GM20000 (cell line): Measurements from ENCODE around the gene EEF2KMT.
A peak's percentile ranks its signal among the peaks of the same experiment; 100 is the strongest.
"Not testable (repeated sequence)": the region's sequence is repeated elsewhere in the genome, so short reads cannot be mapped to it uniquely, and the experiment has no call there.

Source experiments
- DNase-seq: peaks from one replicate; pipeline ENCODE4 v3.0.0; 2012; ENCODE audit warnings: low spot score
- CTCF ChIP-seq: IDR thresholded peaks from 2 replicates; pipeline ENCODE4 v1.5.1; 2012; ENCODE audit warnings: mild to moderate bottlenecking, control low read depth; ENCODE audit errors: extremely low read depth, missing control alignments

The EEF2KMT gene

GRCh38 chr16:5054876-5055865, 42.4 kb downstream of the EEF2KMT start:
- no peak for TF ChIP-seq CTCF
- no peak for DNase-seq

- no peak for DNase-seq
- TF ChIP-seq CTCF, result no peak
These were observed 50.7 kb downstream of the EEF2KMT start for GRCh38 chr16:5046914-5047313.

- TF ChIP-seq CTCF, result no peak
- DNase-seq, result no peak
These were observed 52.0 kb downstream of the EEF2KMT start for GRCh38 chr16:5045499-5046115.

DNA sequence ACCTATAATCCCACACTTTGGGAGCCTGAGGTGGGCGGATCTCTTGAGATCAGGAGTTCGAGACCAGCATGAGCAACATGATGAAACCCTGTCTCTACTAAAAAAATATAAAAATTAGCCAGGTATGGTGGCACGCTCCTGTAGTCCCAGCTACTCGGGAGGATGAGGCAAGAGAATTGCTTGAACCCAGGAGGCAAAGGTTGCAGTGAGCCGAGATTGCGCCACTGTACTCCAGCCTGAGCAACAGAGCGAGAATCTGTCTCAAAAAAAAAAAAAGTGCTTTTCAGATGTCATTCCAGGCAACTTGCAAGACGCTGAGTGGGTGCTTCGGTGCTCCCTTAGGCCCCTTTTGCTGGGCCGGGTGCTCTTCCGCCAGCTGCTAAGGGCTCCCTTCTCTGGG, 53.0 kb downstream of the EEF2KMT start:
- DNase-seq, result not testable (repeated sequence)

DNA sequence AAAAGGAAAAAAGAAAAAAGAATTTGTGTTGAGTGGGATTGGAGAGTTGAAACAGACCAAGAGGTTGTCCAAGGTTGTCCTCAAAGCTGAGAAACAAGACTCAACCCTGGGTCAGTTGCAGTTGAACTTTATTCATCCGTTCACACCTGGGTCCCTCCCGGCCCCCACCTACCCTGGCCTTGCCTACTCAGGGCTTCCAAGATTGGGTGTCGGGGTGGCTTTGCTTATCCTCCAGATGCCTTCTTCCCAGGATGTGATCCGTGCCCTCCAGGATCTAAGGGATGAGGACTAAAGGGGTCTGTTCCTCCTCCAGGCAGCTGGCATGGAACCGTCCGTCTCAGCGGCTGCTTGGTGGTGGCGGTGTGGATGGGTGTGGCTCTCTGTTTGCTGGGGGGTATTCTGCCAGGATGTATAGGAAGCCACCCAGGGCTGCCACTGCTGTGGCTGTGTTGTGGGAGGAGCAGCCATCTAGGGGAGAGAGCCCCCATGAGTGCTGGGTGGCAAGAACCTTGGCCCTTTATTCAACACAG, 53.5 kb downstream of the EEF2KMT start:
- DNase-seq, result no peak
- no peak for TF ChIP-seq CTCF

GRCh38 chr16:5042574-5043171, 54.9 kb downstream of the EEF2KMT start:
- no peak for TF ChIP-seq CTCF
- no peak for DNase-seq

DNA sequence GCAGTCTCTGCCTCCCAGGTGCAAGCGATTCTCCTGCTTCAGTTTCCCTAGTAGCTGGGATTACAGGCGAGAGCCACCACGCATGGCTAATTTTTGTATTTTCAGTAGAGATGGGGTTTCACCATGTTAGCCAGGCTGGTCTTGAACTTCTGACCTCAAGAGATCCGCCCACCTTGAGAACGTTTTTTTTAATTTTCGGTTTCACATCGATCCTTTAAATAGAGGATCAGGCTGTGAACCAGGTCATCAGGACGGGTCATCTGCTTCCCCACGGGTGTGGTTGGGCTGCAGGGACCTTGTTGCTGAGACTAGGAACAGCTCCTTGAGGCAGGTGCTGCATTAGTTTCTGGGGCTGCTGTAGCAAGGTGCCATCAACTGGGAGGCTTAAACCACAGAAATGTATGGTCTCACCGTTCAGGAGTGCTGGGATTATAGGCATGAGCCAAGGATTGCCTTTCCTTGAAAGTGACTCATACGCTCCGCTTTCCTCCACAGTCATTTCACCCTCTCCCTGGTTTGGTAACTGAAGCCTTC, 55.9 kb downstream of the EEF2KMT start:
- no peak for TF ChIP-seq CTCF
- DNase-seq, result peak; percentile 67
